GM18868 (cell line): ENCODE measurements around the gene WDR59.
"Not testable (repeated sequence)": the region's sequence is repeated elsewhere in the genome, so short reads cannot be mapped to it uniquely, and the experiment has no call there.

ENCODE experiments used
- ATAC-seq: cut with Tn5 transposase; IDR thresholded peaks from one replicate; pipeline ENCODE4 v1.9.1; 2021; ENCODE audit warnings: mild to moderate bottlenecking, moderate library complexity; ENCODE audit not compliant: unreplicated experiment

WDR59 gene

GRCh38 chr16:74908759-74909158, 76.2 kb downstream of the WDR59 start:
- ATAC-seq, result not testable (repeated sequence)

GRCh38 chr16:74903901-74904678, 80.8 kb downstream of the WDR59 start:
- no peak for ATAC-seq

GRCh38 chr16:74903120-74903519, 81.8 kb downstream of the WDR59 start:
- no peak for ATAC-seq

- ATAC-seq, result no peak
Measured at GRCh38 chr16:74902161-74902560, 82.8 kb downstream of the WDR59 start.

GRCh38 chr16:74901606-74902005, 83.3 kb downstream of the WDR59 start:
- no peak for ATAC-seq

DNA sequence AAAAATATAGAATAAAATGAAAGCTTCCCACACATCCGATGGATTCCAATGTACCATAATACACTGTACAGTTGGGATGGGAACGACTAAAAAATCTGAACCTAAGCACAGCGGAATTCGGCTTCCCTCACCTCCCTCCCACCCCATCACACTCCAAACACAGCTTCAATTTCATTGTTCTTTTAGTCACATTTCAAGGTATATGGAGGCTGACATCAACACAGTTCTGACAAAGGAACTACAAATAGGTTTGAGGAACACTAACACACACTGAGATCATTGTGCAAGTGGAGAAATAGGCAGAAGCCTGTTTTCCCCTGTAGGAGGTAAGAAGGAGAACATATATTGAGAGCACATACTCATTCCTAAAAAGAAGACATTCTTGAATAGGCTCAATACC, 85.1 kb downstream of the WDR59 start:
- ATAC-seq, result no peak

- ATAC-seq, result no peak
Measured at GRCh38 chr16:74898659-74899058, 86.3 kb downstream of the WDR59 start.

- ATAC-seq, result no peak
Measured at GRCh38 chr16:74896389-74897370, 88.2 kb downstream of the WDR59 start.

DNA sequence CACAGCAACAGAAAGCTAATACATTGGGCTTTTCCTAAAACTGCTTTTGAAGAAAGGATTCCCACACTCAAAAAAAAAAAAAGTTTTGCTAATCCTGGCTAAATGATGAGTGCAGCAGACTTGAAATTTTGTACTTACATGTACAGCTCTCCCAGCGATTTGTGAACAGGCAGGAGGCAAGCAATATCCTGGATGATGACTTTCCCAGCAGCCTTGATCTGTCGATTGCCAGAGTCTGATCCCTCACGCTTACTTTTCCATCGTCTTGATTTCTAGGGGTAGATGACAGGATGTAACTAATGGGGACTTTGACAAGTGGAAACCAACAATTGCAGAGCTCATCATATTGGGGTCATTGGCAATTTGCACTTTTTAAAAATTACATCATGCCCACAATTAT, 91.4 kb downstream of the WDR59 start:
- ATAC-seq, result no peak

DNA sequence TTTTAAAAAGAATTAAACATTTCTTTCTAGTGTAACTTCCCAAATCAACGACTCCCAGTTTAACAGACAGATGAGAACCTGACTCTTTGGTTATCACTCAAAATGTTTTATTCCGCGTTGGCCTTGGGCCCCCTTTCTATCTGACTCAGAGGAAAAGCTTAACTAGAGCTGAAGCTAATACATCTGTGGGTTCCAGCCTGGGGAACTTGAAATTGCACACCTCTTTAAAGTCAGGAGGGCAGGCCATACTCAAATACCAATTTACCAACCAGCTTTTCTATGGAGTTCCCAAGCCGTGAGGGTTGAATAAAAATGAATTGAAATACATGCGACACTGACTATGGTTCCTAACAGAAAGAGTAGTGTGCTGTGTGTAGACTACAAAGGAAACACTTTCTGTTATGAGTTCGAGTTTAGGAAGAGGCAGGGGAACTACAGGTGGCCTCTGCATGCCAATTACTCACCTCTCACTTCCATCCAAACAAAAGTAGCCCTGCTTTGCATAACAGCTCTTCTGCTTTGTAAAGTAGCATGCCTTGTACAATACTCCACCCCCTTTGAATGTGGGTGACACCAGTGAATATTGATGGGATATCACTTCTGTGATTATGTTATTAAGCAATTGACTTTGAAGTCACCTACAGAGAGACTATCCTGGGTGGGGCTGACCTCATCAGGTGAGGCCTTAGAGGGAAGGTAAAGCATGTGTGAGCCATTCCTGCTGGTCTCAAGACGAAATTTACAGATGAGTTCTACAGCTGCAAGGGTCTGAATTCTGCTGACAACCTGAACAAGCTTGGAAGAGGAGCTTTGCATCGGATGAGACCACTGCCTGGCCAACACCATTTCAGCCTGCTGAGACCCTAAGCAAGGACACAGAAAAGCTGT, 92.1 kb downstream of the WDR59 start:
- peak; percentile 88 for ATAC-seq

- no peak for ATAC-seq
Measured at GRCh38 chr16:74888888-74889287, 96.0 kb downstream of the WDR59 start.

DNA sequence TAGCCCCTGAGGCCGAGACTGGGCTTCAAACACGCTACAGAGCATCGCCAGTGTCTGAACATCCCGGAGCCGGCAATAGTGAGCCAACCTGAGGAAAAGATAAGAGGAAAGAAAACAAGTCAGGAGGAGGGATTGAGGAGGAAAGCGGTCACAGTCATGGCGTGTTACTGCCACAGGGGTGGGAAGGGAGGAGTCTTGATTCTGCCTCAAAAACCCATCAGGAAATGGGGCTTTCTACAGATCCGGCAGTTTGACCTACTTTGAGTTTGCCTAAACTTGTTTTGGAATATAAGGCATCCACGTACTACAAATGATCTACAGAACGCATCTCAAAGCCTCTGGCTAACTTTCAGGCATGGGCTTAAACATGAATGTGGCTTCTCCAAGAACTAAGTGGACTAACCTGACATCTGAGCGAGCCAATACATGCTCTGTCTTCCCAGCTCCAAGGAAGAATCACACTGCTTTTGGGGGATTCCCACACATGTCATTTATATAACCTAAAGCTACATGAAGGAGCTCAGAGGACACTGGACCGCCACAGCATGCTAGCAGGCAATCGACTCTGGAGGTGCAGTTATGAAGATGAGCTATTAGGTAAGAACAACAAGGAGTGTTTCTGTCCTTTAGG, 96.6 kb downstream of the WDR59 start:
- no peak for ATAC-seq

GRCh38 chr16:74887084-74887483, 97.8 kb downstream of the WDR59 start:
- no peak for ATAC-seq

GRCh38 chr16:74877706-74878105, 107.2 kb downstream of the WDR59 start:
- ATAC-seq, result no peak

DNA sequence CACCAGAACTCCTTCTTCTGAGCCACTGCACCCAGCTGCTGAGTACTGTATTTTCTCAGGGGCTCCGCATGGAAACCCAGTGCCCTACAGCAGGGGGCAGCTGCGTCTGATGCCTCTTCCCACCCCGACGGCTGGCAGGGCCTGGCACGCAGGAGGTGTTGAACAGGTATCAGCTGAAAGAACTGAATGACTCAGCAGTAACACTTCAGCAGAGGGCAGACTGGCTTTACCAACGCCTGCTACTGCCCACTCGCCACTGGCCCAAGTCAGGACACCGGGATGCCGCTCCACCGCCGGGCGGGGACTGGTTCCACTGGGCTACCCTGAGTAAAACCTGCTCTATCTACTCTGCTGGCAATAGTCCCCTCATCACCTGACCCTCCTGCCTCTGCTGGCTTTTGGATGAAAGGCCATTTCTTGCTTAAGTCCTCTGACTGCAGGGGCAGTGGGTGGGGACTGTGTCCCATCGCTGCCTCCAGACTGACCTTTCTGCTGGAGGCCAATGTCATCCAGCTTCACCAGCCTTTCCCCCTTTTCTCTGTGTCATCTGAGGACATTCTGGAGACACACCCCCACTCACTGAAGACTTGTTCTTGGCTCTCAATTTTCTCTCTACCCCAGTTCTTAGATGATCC, 109.9 kb downstream of the WDR59 start:
- ATAC-seq, result no peak

- no peak for ATAC-seq
Measured at GRCh38 chr16:74874123-74874522, 110.8 kb downstream of the WDR59 start.

GRCh38 chr16:74872302-74872701, 112.6 kb downstream of the WDR59 start:
- ATAC-seq, result no peak

- ATAC-seq, result no peak
Measured at GRCh38 chr16:74871608-74872007, 113.3 kb downstream of the WDR59 start.

DNA sequence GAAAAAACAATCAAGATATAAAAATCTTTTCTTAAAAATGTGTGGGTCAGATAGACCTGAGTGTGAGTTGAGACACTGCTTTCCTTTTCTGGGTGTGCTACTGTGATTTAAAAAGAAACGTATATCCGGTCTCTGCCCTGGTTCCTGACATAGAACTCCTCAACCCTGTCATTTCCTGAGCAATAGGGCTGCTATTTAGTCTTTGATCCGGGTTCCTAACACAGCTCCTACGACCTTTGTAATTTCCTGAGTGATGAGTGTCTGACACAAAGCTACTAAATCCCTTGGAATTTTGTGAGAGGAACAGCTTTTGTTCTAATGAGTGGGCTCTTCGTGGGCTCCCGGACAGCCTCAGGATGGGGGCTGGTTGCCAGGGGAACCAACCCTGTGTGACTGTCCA, 116.4 kb downstream of the WDR59 start:
- ATAC-seq, result no peak

- ATAC-seq, result no peak
Measured at GRCh38 chr16:74868035-74868434, 116.9 kb downstream of the WDR59 start.
